CD1c-positive myeloid dendritic cell (primary cell): ENCODE data around the gene FGD5.

Experiments
- DNase-seq: peaks from one replicate; pipeline ENCODE4 v3.0.0-alpha.2; 2016; ENCODE audit errors: extremely low spot score

The FGD5 gene

GRCh38 chr3:14787630-14788029, 31.1 kb upstream of the FGD5 start:
- no peak for DNase-seq

- no peak for DNase-seq
Measured at GRCh38 chr3:14788644-14789043, 30.1 kb upstream of the FGD5 start.

GRCh38 chr3:14789221-14789620, 29.5 kb upstream of the FGD5 start:
- DNase-seq: no peak

- no peak for DNase-seq
Measured at GRCh38 chr3:14789640-14790285, 29.0 kb upstream of the FGD5 start.

- DNase-seq: peak; percentile 60
Measured at GRCh38 chr3:14791343-14791945, 27.3 kb upstream of the FGD5 start.

- no peak for DNase-seq
Measured at GRCh38 chr3:14792691-14793121, 26.1 kb upstream of the FGD5 start.

- no peak for DNase-seq
Measured at GRCh38 chr3:14793126-14793857, 25.5 kb upstream of the FGD5 start.

- DNase-seq: no peak
Measured at GRCh38 chr3:14793858-14794234, 24.9 kb upstream of the FGD5 start.

GRCh38 chr3:14794435-14794834, 24.3 kb upstream of the FGD5 start:
- DNase-seq: no peak

- no peak for DNase-seq
Measured at GRCh38 chr3:14795996-14796395, 22.8 kb upstream of the FGD5 start.

- peak; percentile 4 for DNase-seq
Measured at GRCh38 chr3:14796403-14797077, 22.2 kb upstream of the FGD5 start.

- DNase-seq: no peak
Measured at GRCh38 chr3:14797731-14798130, 21.0 kb upstream of the FGD5 start.

- no peak for DNase-seq
Measured at GRCh38 chr3:14798231-14798630, 20.5 kb upstream of the FGD5 start.

GRCh38 chr3:14799146-14799545, 19.6 kb upstream of the FGD5 start:
- no peak for DNase-seq

GRCh38 chr3:14801031-14801430, 17.7 kb upstream of the FGD5 start:
- no peak for DNase-seq

- DNase-seq: no peak
Measured at GRCh38 chr3:14801668-14802380, 16.9 kb upstream of the FGD5 start.

GRCh38 chr3:14802381-14802731, 16.4 kb upstream of the FGD5 start:
- DNase-seq: no peak

- DNase-seq: no peak
Measured at GRCh38 chr3:14803101-14803980, 15.4 kb upstream of the FGD5 start.

- DNase-seq: peak; percentile 12
Measured at GRCh38 chr3:14803981-14804834, 14.6 kb upstream of the FGD5 start.
